GM23248 (cell line): Measurements from ENCODE around the gene TRMT1.

Source experiments
- EZH2 ChIP-seq: fragments of 200-600 bp; sonication (generic); IDR thresholded peaks from 2 replicates; pipeline ENCODE4 v1.6.1; 2018; ENCODE audit warnings: antibody characterized with exemption, mild to moderate bottlenecking; ENCODE audit not compliant: insufficient read depth, poor library complexity, severe bottlenecking
- EZH2phosphoT487 ChIP-seq: fragments of 200-600 bp; sonication (generic); IDR thresholded peaks from 2 replicates; pipeline ENCODE4 v1.6.1; 2018; ENCODE audit warnings: antibody characterized with exemption, moderate library complexity, mild to moderate bottlenecking, low read depth; ENCODE audit not compliant: insufficient read depth

GRCh38 chr19:13153569-13154240 is 37.2 kb upstream of the TRMT1 start:
- TF ChIP-seq EZH2 (no peak), EZH2phosphoT487 (no peak)
